Fibroblast of the conjunctiva (primary cell): Measurements from ENCODE around the gene PUS1.

Source experiments
- DNase-seq: peaks from one replicate; pipeline ENCODE4 v3.0.0-alpha.2; 2010; ENCODE audit warnings: low read depth

The PUS1 gene

DNA sequence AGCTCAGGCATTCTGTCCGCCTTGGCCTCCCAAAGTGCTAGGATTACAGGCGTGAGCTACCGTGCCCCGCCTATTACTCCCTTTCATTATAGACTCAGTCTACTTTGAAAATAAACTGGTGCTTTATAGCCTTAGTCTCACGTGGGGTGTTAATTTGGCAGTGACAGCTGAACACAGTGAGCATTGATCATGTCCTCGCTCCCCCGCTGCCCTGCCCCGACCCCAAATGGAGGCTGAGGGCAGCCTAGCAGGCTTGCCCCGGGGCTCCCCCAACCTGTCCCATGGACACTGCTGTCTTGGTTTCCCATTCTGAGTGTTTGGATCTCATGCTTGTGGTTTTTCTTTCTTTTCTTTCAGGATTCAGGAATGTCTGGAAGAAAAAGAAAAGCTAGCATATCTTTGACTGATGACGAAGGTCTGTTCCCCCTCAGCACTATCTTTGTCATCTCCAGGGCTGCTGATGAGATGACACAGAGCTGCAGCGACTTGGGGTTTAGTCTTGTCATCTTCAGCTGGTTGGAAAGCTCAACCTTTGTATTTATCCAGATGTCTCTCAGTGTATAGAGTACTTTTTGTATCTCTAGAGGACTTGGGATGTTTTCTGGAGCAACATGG is 62.8 kb downstream of the PUS1 start:
- DNase-seq = no peak

DNA sequence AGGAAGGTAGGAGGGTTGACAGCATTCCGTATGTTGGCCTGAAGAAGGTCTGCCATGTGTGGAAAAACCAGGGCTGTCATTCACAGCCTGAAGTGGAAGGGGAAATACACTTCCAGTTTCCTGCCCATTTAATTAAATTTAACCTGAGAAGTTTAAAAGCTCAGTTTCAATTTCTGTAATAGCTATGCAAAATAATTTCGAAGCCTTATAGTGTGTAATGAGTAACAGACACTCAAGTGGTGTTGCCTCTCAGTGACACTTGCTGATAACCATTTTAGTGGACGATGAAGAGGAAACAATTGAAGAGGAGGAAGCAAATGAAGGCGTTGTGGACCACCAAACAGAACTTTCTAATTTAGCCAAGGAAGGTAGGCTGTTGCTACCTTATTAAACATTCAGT is 65.5 kb downstream of the PUS1 start:
- no peak for DNase-seq
